ENCODE measurements around the gene PDE4D.

PDE4D gene

DNA sequence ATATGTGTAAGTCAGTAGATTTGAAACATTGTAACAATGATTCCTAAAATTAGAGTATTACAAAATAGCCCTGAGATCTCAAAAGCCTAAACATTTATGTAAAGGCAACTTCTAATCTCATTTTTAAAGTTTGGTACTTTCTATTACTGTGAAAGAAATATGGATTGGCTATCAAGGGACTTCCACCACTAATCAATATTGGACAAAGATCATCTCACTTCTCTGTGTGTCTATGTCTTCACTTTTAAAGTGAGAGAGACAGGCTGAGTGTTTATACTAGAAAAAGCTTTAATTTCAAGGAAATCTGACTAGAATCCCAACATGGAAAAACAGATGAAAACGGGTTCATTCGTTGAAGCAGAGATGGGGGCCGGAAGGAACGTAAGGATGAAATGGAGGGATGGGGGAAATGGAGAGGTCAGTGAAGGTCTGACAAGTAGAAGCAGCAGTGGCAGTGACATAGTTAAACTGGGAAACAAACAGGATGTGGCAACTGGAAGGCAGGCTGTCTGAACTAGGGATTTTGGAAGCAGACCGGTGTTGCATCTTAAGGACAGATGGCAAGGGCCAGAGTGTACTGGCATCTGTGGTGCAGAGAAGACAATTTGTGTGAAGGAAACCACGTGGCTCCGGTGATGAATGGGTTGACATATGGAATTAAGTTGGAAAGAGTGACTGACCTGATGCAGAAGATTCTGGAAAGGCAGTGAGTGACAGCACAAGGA lies 60.8 kb downstream of the PDE4D start:
- TF ChIP-seq, protein P1, sequence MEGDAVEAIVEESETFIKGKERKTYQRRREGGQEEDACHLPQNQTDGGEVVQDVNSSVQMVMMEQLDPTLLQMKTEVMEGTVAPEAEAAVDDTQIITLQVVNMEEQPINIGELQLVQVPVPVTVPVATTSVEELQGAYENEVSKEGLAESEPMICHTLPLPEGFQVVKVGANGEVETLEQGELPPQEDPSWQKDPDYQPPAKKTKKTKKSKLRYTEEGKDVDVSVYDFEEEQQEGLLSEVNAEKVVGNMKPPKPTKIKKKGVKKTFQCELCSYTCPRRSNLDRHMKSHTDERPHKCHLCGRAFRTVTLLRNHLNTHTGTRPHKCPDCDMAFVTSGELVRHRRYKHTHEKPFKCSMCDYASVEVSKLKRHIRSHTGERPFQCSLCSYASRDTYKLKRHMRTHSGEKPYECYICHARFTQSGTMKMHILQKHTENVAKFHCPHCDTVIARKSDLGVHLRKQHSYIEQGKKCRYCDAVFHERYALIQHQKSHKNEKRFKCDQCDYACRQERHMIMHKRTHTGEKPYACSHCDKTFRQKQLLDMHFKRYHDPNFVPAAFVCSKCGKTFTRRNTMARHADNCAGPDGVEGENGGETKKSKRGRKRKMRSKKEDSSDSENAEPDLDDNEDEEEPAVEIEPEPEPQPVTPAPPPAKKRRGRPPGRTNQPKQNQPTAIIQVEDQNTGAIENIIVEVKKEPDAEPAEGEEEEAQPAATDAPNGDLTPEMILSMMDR (IDR thresholded peaks at IDR 0.05): no peak
- DNase-seq: no peak
- no peak overlapping the region for H3K27ac ChIP-seq

DNA sequence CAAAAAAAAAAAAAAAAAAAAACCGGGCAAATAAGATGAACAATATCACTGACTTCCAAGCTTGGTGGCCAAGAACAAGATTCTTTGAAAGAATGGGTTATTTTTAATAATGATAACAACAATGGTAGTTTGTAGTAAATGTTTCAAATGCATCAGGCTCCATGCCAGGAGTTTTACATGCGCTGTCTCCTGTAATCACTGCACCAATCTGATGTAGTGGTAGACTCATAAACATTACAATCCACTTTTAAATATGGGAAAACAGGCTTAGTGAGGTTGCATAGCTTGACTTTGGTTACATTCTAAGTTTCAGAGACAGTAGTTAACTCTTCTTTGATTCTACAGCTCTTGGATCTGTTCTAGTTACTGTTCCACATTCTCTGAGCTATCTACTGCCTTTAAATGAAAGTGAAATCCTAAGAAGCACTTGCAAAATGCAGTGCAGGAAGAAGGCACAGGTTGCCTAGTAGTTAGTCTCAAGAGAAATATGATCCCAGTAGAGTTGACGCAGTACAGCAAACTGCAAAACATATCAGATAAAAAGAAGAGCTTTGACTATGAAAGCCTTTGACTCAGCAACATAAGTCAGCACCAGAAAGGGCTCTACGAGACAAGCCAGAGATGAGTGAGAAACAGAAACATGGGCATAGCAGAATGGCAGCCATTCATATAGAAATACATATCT lies 62.1 kb downstream of the PDE4D start:
- TF ChIP-seq, protein P1 (IDR thresholded peaks at IDR 0.05): no peak
- Histone ChIP-seq H3K36me3 (no peaks in the 10 kb centered on the region), H3K27ac (no peak overlapping the region), H3K9me3 (no peaks in the 10 kb centered on the region), H3K27me3 (no peaks in the 10 kb centered on the region), H3K4me3 (no peak overlapping the region), H3K4me1 (peaks cover 0 to 31% (median 4%) of the 10 kb centered on the region in 4 donors)
- intact Hi-C loops (cut with DNase I; ENCODE audit: low total_unique reads): loop anchor here (10.0 kb wide), 1 partner anchor 153 kb away; no protein-coding TSS in a partner anchor
- no peak for DNase-seq

More for the DNA sequence above, 60.8 kb downstream of the PDE4D start:
- intact Hi-C loops (cut with DNase I; ENCODE audit: low total_unique reads): loop anchor here (10.0 kb wide), 1 partner anchor 152 kb away; no protein-coding TSS in a partner anchor
- Histone ChIP-seq H3K4me3 (no peak overlapping the region), H3K27me3 (no peaks in the 10 kb centered on the region), H3K9me3 (no peaks in the 10 kb centered on the region), H3K4me1 (peaks cover 0 to 31% (median 3%) of the 10 kb centered on the region in 4 donors), H3K36me3 (no peaks in the 10 kb centered on the region)

DNA sequence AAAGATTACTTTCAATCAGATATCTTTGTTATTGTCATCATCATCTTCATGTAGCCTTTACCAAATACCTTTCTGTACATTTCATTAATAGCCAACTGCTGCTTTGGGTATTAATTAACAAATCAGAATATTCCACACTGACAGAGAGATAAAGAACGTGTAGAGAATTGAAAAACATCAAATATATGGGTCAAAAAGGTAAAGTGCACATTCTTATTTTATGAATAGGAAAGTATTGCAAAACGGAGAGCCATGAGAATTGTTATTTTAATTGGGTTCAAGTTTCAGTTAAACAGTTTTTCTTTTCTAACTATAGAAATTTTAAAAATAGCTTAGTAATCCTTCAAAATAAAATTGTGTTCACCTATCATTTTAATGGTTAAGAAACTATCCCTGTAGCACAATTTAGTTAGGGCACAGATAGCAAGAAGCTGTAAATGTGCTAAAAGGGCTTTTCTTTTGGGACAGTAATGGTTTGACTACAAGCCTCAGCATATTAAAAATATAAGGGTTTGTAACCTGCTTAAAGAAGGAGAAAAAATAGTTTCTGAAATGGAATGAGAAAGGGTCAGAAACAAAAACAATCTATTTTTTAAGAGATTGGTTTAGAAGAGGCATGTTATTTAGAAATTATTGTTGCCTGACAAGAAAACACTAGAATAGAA lies 62.9 kb downstream of the PDE4D start:
- Histone ChIP-seq H3K36me3 (no peaks in the 10 kb centered on the region), H3K4me1 (peaks cover 0 to 31% (median 4%) of the 10 kb centered on the region in 4 donors), H3K27ac (no peak overlapping the region), H3K27me3 (no peaks in the 10 kb centered on the region), H3K4me3 (no peak overlapping the region), H3K9me3 (no peaks in the 10 kb centered on the region)
- no peak for DNase-seq
- TF ChIP-seq, protein P1 (IDR thresholded peaks at IDR 0.05): no peak
- intact Hi-C loops (cut with DNase I; ENCODE audit: low total_unique reads): loop anchor here (10.0 kb wide), 1 partner anchor 154 kb away; no protein-coding TSS in a partner anchor

DNA sequence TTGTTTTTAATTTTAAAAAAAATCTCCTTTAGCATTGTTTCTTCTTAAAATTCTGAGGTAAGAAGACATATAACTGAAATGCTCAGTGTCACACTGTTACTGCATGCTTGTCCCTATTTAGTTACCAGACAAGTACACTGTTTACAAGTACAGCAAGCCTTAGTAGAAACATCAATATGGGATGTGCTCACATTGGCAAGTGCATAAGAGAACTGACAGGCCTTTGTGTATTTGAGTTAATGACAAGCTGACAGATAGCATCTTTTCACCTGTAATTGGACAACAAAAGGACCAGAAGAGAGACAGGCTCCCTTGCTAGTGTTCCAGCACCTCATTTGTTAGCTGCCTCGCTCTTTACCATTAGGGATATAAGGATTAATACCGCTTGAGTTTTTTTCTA lies 63.6 kb downstream of the PDE4D start:
- intact Hi-C loops (cut with DNase I; ENCODE audit: low total_unique reads): loop anchor here (10.0 kb wide), 1 partner anchor 155 kb away; no protein-coding TSS in a partner anchor
- H3K4me3 ChIP-seq: no peak overlapping the region
- DNase-seq: no peak
- no peak overlapping the region for H3K27ac ChIP-seq
- TF ChIP-seq, protein P1 (IDR thresholded peaks at IDR 0.05): no peak
- peaks cover 0 to 31% (median 4%) of the 10 kb centered on the region in 4 donors for H3K4me1 ChIP-seq
- H3K36me3 ChIP-seq: no peaks in the 10 kb centered on the region
- no peaks in the 10 kb centered on the region for H3K9me3 ChIP-seq
- H3K27me3 ChIP-seq: no peaks in the 10 kb centered on the region

DNA sequence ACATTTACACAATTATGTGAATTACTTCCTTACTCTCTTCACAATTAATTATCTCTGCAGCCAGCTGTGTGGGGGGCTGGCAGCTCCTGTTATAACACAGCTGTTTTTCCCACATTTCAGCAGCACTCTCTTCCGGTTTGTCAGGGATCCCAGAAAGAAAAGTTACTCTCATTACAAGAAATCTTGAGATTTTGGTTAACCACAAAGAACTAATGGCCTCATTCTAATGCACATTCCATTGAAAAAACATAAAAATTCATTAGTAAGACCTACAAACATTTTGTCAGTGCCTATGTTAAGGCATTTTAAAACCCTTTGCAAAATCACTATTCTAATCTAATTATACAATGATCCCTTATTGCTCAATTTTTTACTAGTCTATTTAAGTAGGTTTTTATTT lies 64.1 kb downstream of the PDE4D start:
- Histone ChIP-seq H3K27ac (no peak overlapping the region), H3K36me3 (no peaks in the 10 kb centered on the region), H3K4me3 (no peak overlapping the region), H3K4me1 (peaks cover 0 to 31% (median 4%) of the 10 kb centered on the region in 4 donors), H3K9me3 (no peaks in the 10 kb centered on the region), H3K27me3 (no peaks in the 10 kb centered on the region)
- no peak for DNase-seq
- TF ChIP-seq, protein P1 (IDR thresholded peaks at IDR 0.05): no peak
- intact Hi-C loops (cut with DNase I; ENCODE audit: low total_unique reads): no loop called here

Measured in tibial artery (tissue), 4 donors.